Chondrocyte (in vitro differentiated cells): Measurements from ENCODE around the gene MRPL23. TPM values are rescaled to one million over a fixed set of nuclear protein-coding genes. Genes with fewer than 3 reads are reported as not detected.
A peak's percentile ranks its signal among the peaks of the same experiment; 100 is the strongest.

Experiments used
- DNase-seq: peaks from one replicate; pipeline ENCODE4 v3.0.0; 2021; ENCODE audit warnings: mixed read lengths, low spot score
- H3K27ac Mint-ChIP-seq: one replicate; pipeline ENCODE4 v1.8.0; 2021; ENCODE audit warnings: mild to moderate bottlenecking, moderate library complexity, mixed read lengths; ENCODE audit not compliant: unreplicated experiment
- H3K27me3 Mint-ChIP-seq: 2 replicates; pipeline ENCODE4 v1.8.0; 2021; ENCODE audit warnings: low read depth, mixed read lengths
- H3K36me3 Mint-ChIP-seq: 2 replicates; pipeline ENCODE4 v1.8.0; 2021; ENCODE audit warnings: low read depth, mixed read lengths
- H3K4me1 Mint-ChIP-seq: 2 replicates; pipeline ENCODE4 v1.8.0; 2021; ENCODE audit warnings: low read depth, mild to moderate bottlenecking, mixed read lengths
- H3K4me3 Mint-ChIP-seq: one replicate; pipeline ENCODE4 v1.8.0; 2021; ENCODE audit warnings: mild to moderate bottlenecking, moderate library complexity, mixed read lengths; ENCODE audit not compliant: unreplicated experiment
- H3K9me3 Mint-ChIP-seq: 2 replicates; pipeline ENCODE4 v1.8.0; 2021; ENCODE audit warnings: low read depth, mixed read lengths
- total RNA-seq: library from RNA; stranded (reverse); gene quantifications from 3 replicates; pipeline ENCODE4 v1.2.1, GENCODE V29; 2021
- TF ChIP-seq, protein P1 (sequence below): fragments of 200-600 bp; sonication (generic); IDR thresholded peaks from 2 replicates; pipeline ENCODE4 v1.5.0; 2021; ENCODE audit warnings: antibody characterized with exemption, mild to moderate bottlenecking, moderate library complexity

Gene MRPL23
- total RNA-seq, 1 donor from 2014 or later: 22.8 TPM

DNA sequence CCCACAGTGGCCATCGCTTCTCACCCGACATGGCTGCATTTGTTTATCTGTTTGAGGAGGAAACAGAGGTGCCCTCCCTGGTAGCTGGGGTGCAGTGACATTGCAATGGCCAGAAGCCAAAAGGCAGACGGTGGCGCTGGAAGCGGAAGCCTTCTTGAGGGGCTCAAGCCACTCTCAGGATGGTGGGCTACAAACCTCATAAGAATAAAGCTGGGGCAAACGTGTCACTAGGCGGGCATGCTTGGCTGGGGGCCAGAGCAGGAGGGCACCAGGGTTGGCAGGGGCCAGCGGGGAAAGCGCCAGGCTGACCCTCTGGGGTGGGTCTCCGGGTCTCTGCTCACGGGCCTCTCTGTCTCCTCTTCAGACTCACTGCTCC is 15.0 kb upstream of the MRPL23 start:
- DNase-seq: peak; percentile 80
- Mint-ChIP-seq H3K36me3 (no peaks in the 10 kb centered on the region), H3K4me3 (no peak overlapping the region), H3K4me1 (peaks cover 9% of the 10 kb centered on the region), H3K27ac (no peak overlapping the region), H3K27me3 (peaks cover 7% of the 10 kb centered on the region), H3K9me3 (no peaks in the 10 kb centered on the region)
- TF ChIP-seq, protein P1, sequence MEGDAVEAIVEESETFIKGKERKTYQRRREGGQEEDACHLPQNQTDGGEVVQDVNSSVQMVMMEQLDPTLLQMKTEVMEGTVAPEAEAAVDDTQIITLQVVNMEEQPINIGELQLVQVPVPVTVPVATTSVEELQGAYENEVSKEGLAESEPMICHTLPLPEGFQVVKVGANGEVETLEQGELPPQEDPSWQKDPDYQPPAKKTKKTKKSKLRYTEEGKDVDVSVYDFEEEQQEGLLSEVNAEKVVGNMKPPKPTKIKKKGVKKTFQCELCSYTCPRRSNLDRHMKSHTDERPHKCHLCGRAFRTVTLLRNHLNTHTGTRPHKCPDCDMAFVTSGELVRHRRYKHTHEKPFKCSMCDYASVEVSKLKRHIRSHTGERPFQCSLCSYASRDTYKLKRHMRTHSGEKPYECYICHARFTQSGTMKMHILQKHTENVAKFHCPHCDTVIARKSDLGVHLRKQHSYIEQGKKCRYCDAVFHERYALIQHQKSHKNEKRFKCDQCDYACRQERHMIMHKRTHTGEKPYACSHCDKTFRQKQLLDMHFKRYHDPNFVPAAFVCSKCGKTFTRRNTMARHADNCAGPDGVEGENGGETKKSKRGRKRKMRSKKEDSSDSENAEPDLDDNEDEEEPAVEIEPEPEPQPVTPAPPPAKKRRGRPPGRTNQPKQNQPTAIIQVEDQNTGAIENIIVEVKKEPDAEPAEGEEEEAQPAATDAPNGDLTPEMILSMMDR: no peak

DNA sequence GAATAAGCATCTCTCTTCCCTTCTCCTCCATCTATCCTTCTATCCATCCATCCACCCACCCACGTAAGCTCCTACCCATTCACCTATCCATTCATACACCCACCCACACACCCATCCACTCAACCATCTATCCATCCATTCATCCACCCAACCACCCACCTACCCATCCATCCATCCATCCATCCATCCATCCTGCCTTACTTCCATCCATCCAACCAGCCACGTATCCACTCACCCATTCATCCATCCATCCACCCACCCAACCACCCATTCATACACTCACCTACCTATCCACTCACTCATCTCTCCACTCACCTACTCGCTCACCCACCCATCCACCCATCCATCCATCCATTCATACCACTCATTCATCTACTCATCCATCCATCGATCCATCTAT is 14.5 kb upstream of the MRPL23 start:
- DNase-seq: peak; percentile 3
- H3K9me3 Mint-ChIP-seq: no peaks in the 10 kb centered on the region
- H3K27ac Mint-ChIP-seq: no peak overlapping the region
- H3K4me1 Mint-ChIP-seq: peaks cover 9% of the 10 kb centered on the region
- no peaks in the 10 kb centered on the region for H3K36me3 Mint-ChIP-seq
- no peak overlapping the region for H3K4me3 Mint-ChIP-seq
- TF ChIP-seq, protein P1: no peak
- H3K27me3 Mint-ChIP-seq: peaks cover 7% of the 10 kb centered on the region

DNA sequence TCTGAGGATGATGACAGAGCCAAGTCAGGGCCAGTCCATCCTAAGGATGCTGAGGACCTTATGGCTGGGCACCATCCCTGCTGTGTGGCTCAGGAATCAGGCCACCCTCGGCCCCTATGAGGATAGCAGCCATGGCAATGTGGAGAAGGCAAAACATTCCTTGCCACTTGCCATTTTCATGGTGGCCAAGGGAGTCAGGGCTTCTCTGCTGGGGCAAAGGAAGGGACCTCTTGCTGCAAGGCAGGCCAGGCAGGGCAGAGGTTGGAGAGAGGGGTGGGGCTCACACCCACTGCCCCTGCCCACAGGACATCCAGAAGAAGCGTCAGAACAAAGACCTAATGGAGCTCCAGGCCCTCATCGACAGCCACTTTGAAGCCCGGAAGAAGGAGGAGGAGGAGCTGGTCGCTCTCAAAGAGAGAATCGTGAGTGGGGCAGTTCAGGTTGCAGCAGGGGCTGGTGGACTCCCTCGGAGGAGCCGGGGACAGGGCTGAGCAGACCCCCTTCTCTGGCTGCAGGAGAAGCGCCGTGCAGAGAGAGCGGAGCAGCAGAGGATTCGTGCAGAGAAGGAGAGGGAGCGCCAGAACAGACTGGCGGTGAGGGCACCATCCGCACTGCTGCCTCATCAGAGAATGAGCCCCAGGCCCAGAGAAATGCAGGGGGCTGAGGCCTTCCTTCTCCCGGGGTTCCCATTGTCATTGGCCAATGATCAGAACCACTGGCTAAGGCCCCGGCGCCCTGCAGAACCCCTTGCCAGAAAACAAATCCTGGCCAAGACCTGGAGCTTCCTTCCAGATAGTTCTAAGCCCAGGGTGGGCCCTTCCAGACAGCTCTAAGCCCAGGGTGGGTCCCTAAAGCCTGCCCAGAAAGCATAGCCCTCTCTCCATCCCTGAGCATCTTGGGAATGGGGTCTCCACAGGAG is 13.5 kb upstream of the MRPL23 start:
- TF ChIP-seq, protein P1: no peak
- H3K36me3 Mint-ChIP-seq: no peaks in the 10 kb centered on the region
- H3K4me1 Mint-ChIP-seq: peaks cover 9% of the 10 kb centered on the region
- no peak overlapping the region for H3K27ac Mint-ChIP-seq
- peak; percentile 82 for DNase-seq
- H3K4me3 Mint-ChIP-seq: no peak overlapping the region
- H3K27me3 Mint-ChIP-seq: peaks cover 7% of the 10 kb centered on the region
- H3K9me3 Mint-ChIP-seq: no peaks in the 10 kb centered on the region

- Mint-ChIP-seq H3K27ac (no peak overlapping the region), H3K4me1 (peaks cover 9% of the 10 kb centered on the region), H3K4me3 (no peak overlapping the region), H3K9me3 (no peaks in the 10 kb centered on the region), H3K27me3 (peaks cover 7% of the 10 kb centered on the region), H3K36me3 (no peaks in the 10 kb centered on the region)
- peak; percentile 79 for DNase-seq
- TF ChIP-seq, protein P1: no peak
Observed at GRCh38 chr11:1934335-1935155, 12.6 kb upstream of the MRPL23 start.
